Lower leg skin (tissue), 4 donors: ENCODE data around the gene TANC1. TPM values are rescaled to one million over a fixed set of nuclear protein-coding genes. Genes with fewer than 3 reads are reported as not detected.
"Not testable (repeated sequence)": the region's sequence is repeated elsewhere in the genome, so short reads cannot be mapped to it uniquely, and the experiment has no call there.

Source experiments
- DNase-seq, 2 donors: peaks; one replicate each; pipeline ENCODE4 v3.0.0-alpha.2; 2019; ENCODE audit warnings: low spot score in 2 of 2
- H3K4me3 ChIP-seq: fragments of 200-600 bp; sonication (generic); 2 replicates; pipeline ENCODE4 v1.5.1; 2017; ENCODE audit warnings: mild to moderate bottlenecking, low read depth; ENCODE audit not compliant: poor library complexity, severe bottlenecking
- POLR2A ChIP-seq, 2 donors: fragments of 450-650 bp; IDR thresholded peaks; one replicate each; pipeline ENCODE4 v1.6.1; 2016 to 2017; ENCODE audit warnings: antibody characterized with exemption in 2 of 2, mild to moderate bottlenecking in 1 of 2, moderate library complexity in 1 of 2
- WGBS, 2 donors: methylation state at CpG; one replicate each; pipeline ENCODE4 v1.1.5; 2018; 5-methylcytosine and 5-hydroxymethylcytosine counted together
- intact Hi-C: fragments of 100-400 bp; cut with DNase I; formaldehyde crosslinking; loops from one replicate; pipeline ENCODE4 v1.15.0; 2023; ENCODE audit warnings: low total_unique reads
- total RNA-seq, 4 donors: library from RNA; depleted of rRNA; stranded (reverse); fragments of >200 nt; gene quantifications; one replicate each; pipeline ENCODE4 v1.1.0, GENCODE V29; 2016
- TF ChIP-seq, protein P1 (sequence below), 3 donors: fragments of 450-650 bp; IDR thresholded peaks; one replicate each; pipeline ENCODE4 v1.5.1; 2016; ENCODE audit warnings: antibody characterized with exemption in 3 of 3, mild to moderate bottlenecking in 3 of 3, moderate library complexity in 2 of 3

TANC1 gene
- total RNA-seq, 4 donors from 2014 or later: 65.8 to 111 (median 93.6) TPM

DNA sequence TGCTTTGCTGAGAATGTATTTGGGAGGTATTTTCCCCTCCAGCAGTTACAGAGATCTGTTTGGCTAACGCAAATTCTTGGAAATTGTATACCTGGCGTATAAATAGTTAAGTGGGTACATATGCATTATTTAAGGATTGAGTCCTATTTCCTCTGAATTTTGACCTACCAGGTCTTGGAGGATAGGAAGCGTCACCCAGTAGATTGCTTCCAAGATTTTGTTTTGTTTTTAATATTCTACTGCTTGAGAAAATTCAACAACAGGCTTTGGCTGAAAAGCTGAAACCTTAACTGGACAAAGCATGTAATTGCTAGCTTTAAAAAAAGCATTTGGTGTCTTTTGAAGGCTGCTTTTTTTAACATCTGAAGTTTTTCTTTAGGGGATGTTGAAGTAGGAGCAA, 168.0 kb downstream of the TANC1 start:
- WGBS, 2 donors: 34 to 35% methylated on average over 3 of the region's 3 CpGs
- no peak overlapping the region for H3K4me3 ChIP-seq
- intact Hi-C loops: no loop called here
- no peak for TF ChIP-seq POLR2A (IDR thresholded peaks at IDR 0.05)
- TF ChIP-seq, protein P1, sequence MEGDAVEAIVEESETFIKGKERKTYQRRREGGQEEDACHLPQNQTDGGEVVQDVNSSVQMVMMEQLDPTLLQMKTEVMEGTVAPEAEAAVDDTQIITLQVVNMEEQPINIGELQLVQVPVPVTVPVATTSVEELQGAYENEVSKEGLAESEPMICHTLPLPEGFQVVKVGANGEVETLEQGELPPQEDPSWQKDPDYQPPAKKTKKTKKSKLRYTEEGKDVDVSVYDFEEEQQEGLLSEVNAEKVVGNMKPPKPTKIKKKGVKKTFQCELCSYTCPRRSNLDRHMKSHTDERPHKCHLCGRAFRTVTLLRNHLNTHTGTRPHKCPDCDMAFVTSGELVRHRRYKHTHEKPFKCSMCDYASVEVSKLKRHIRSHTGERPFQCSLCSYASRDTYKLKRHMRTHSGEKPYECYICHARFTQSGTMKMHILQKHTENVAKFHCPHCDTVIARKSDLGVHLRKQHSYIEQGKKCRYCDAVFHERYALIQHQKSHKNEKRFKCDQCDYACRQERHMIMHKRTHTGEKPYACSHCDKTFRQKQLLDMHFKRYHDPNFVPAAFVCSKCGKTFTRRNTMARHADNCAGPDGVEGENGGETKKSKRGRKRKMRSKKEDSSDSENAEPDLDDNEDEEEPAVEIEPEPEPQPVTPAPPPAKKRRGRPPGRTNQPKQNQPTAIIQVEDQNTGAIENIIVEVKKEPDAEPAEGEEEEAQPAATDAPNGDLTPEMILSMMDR (IDR thresholded peaks at IDR 0.05): no peak
- no peak for DNase-seq

GRCh38 chr2:159137511-159138241, 169.2 kb downstream of the TANC1 start:
- TF ChIP-seq, protein P1 (IDR thresholded peaks at IDR 0.05): no peak
- TF ChIP-seq POLR2A (IDR thresholded peaks at IDR 0.05): no peak
- DNase-seq: no peak
- intact Hi-C loops: no loop called here
- WGBS, 2 donors: 42 to 51% methylated on average over 9 of the region's 9 CpGs
- H3K4me3 ChIP-seq: no peak overlapping the region

GRCh38 chr2:159138642-159139182, 170.3 kb downstream of the TANC1 start:
- H3K4me3 ChIP-seq: no peak overlapping the region
- intact Hi-C loops: no loop called here
- no peak for DNase-seq
- 70 to 73% methylated on average over 5 of the region's 5 CpGs for WGBS, 2 donors
- TF ChIP-seq, protein P1 (IDR thresholded peaks at IDR 0.05): no peak
- no peak for TF ChIP-seq POLR2A (IDR thresholded peaks at IDR 0.05)

- TF ChIP-seq, protein P1 (IDR thresholded peaks at IDR 0.05): no peak
- no peak for TF ChIP-seq POLR2A (IDR thresholded peaks at IDR 0.05)
- DNase-seq: no peak
- 65 to 67% methylated on average over 5 of the region's 5 CpGs for WGBS, 2 donors
- intact Hi-C loops: no loop called here
- H3K4me3 ChIP-seq: no peak overlapping the region
Measured at GRCh38 chr2:159139216-159139933, 170.9 kb downstream of the TANC1 start.

DNA sequence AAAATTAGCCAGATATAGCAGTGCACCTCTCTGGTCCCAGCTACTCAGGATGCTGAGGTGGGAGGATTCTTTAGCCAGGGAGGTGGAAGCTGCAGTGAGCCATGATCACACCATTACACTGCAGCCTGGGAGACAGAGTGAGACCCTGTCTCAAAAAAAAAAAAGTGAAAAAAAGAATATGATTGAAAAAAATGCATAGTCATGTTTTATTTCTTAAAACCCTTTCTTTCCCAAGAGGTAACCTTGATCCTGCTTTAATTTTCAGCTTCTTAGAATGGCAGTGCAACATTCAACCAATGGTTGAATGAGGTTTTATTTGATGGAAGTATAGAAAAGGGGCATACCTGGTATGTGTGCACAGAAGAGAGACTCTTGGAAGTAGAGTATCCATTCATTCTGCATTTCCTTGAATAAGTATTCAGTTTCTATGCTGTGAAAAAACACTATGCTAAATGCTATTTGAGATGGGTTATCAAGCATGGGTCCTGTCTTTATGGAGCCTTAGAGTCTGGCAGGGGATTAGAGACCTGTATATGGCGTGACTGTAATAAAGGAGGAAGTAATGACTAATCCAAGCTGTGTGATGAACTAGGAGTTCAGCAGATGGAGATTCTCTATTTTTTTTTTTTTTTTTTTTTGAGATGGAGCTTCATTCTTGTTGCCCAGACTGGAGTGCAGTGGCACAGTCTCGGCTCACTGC, 171.8 kb downstream of the TANC1 start:
- intact Hi-C loops: no loop called here
- 56 to 76% methylated on average over 2 of the region's 2 CpGs for WGBS, 2 donors
- H3K4me3 ChIP-seq: no peak overlapping the region
- DNase-seq: no peak
- TF ChIP-seq, protein P1 (IDR thresholded peaks at IDR 0.05): no peak
- TF ChIP-seq POLR2A (IDR thresholded peaks at IDR 0.05): no peak

DNA sequence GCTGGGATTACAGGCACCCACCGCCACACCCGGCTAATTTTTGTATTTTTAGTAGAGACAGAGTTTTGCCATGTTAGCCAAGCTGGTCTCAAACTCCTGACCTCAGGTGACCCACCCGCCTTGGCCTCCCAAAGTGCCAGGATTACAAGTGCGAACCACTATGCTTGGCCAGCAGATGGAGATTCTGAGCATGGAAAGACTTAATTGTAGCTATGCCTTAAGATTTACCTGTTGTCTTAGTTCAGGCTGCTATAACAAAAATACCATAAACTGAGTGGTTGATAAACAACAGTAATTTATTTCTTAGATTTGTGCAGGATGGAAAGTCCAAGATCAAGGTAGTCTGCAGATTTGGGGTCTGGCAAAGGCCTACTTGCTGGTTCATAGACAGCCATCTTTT, 172.4 kb downstream of the TANC1 start:
- H3K4me3 ChIP-seq, intact Hi-C loops, DNase-seq: not testable (repeated sequence)
- WGBS, 2 donors: 87 to 99% methylated on average over 4 of the region's 4 CpGs
